ENCODE data around the gene SLC34A1.
A peak's percentile ranks its signal among the peaks of the same experiment; 100 is the strongest.
"Not testable (repeated sequence)": the region's sequence is repeated elsewhere in the genome, so short reads cannot be mapped to it uniquely, and the experiment has no call there.

SLC34A1 gene

DNA sequence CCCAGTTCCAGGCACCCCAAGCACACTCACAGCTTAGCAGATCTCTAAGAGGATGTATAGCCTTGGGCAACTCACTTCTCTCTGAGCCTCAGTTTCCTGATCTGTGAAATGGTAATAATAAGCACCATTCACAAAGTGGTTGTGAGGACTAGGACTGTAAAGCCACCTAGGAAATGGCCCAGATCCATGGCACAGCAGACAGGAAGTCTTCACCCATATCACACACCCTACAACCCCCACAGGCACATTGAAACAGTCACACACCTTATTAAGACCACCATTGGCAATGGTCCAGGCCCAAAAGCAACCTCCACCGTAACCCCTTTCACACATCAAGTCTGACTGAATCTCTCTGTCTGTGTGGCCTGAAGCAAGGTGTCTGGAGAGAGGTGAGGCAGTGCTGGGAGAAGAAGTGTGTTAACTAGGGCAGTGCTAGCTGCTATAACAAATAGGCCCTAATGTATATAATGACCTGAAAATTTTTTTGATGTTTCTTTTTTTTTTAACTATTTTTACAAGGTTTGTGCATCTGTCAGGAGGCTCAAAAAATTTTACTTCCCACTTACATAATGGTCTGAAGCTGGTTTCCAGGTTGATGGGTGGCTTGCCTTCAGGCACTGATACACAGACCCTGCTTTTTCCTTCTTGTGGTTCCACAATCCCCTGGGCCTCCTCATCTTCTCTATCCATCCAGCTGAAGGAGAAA is 28.9 kb upstream of the SLC34A1 start:
- DNase-seq: no peak

DNA sequence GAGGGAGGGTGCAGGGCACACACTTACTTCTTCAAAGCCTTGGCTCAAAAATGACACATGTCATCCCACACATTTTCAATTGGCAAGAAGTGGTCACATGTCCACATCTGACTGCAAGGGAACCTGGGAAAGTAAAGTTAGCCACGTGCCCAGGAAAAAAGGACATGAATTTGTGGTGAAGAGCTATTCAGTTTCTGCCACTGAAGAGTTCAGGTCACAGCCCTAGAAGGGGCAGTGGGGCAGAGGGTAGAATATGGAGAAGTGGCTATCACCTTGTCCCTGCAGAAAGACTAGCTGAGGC is 28.4 kb upstream of the SLC34A1 start:
- no peak for DNase-seq

DNA sequence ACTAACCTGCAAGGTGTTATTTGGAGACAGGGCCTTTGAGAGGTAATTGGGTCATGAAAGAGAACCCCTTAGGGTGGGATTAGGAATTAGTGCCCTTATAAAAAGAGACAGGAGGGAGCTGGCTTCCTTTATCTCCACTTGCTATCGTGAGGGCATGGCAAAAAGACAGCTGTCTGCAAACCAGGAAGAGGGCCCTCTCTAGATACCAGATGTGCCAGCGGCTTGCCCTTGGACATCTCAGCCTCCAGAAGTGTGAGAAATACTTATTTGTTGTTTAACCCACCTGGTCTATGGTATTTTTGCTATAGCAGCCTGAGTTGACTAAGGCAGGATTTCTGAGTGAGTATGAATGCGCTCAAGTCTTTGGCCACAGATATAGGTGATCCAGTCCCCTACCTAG is 27.5 kb upstream of the SLC34A1 start:
- DNase-seq: no peak

DNA sequence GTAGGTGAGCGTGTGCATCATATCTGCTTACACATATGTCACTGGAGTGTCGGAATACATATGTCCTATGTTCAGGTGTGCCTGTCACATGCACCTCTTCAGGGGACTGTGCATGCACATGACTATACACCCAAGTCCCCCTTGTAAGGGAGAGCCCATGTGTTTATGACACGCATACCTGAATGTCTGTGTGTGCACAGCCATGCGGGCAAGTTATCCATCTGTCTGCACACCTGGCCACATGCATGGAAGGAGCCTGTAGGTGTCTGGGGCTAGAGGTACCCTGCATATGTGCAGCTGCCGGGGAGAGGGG is 27.1 kb upstream of the SLC34A1 start:
- no peak for DNase-seq

DNA sequence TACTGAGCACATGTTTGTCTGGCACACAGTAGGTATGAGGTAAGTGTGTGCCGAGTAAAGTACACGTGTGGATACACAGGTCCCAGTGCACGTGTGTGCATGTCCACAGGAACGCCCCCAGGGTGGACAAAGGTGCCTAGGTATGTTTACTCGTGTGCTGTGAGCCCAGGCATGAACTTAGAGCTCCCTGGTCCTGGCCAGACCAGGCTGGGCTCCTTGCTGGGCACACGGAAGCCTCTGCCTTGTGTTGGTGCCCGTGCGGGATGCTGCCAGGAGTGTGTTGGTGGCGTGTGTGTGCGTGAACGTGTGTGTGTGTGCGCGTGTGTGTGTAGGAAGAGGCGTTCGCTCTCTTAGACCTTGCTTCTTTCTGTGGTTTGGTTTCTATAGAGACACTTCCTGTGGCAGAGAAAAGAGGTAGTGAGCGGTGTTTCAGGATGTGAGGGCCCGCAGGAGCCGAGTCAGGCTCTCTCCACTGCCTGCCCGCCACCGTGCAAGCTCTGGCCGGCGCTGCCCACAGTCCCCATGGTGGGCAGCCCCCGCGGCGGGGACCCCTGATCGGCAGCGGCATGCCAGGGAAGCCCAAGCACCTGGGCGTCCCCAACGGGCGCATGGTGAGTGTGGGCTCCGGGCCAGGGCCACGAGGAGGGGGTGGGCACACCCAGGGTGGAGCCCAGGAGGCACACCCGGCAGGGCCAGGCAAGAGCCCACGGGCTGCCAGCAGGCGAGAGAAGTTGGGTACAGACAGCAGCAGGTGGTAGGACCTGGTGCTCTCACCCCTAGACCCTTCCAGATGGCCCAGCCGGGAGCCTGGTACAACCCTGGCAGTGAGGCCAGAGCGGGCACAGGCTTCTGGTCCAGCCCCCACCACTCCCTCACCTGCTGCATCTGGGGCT is 26.5 kb upstream of the SLC34A1 start, which contains the start of gene RGS14:
Gene RGS14 (plus strand): TSS at position 466 of the 893 bp plus-strand sequence. CDS start 101 bp downstream, at position 567.
- DNase-seq: peak; percentile 39

DNA sequence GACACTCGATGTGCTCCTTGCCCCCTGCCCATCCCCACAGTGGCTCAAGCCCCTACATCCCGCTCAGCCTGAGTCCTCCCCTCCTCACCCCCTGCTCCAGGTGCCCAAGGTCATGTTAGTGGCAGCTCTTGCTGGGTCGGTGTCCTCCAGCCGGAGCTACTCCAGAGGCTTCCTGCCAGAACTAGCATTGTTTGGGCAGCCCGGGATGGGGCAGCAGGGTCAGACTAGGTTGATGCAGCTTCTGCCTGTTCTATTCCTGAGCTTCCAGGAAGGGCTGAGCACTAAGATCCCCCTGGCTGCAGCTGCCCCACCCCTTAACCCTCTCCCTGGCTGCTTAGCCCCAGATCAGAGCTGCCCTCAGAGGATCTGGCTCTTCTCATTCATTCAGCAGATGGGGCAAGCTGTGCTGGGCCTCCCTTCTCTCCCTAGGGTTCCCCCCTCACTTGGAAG is 25.8 kb upstream of the SLC34A1 start:
- no peak for DNase-seq

DNA sequence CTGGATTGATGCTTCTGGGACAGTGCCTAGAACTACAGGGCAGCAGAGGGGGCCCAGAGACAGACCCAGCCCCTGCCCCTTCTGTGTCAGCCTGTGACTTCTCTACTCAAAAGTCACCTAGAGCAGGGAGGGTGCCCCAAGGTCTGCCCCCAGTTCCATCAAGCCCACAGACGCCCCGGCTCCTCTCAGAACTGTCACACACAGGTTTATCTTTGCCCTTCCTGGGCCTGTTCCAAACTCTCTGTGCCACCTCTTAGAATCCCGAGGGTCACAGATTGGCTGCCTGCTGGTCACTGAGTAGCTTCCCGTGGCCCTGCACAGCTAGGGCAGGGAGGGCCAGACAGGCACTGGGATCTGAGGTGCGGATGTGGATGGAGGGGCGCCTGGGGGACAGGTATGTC is 24.8 kb upstream of the SLC34A1 start:
- DNase-seq: no peak

DNA sequence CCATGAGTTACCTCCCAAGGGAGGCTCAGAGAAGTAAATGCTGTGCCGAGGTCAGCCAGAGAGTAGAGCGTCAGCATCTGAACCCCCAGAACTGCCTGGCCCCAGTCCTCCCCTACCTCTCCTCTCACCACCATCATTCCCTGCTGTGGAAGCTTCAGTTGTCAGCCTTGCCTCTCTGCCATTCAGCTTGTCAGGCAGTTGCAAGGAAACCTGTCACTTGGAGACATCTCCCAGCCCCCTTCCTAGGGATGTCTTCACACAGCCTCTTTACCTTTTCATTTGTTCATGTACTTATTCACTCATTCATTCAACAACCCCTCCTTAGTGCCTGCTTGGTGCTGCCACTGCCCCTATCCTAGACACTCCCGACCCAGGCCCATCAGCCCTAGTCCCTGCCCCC is 24.4 kb upstream of the SLC34A1 start:
- DNase-seq: no peak

DNA sequence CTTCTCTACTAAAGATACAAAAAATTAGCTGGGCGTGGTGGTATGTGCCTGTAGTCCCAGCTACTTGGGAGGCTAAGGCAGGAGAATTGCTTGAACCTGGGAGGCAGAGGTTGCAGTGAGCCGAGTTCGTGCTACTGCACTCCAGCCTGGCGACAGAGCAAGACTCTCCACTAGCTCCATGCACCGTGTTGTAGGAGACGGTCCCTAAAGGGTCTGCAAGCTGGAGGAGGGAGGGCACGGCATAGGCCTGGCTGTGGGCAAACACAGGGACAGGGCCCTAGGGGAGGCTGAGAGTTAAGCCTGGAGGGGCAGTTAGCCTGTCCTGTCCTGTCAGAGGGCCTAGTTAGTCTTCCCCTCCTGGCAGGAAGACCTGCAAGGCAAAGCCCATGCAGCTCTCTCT is 23.5 kb upstream of the SLC34A1 start:
- DNase-seq: not testable (repeated sequence)

DNA sequence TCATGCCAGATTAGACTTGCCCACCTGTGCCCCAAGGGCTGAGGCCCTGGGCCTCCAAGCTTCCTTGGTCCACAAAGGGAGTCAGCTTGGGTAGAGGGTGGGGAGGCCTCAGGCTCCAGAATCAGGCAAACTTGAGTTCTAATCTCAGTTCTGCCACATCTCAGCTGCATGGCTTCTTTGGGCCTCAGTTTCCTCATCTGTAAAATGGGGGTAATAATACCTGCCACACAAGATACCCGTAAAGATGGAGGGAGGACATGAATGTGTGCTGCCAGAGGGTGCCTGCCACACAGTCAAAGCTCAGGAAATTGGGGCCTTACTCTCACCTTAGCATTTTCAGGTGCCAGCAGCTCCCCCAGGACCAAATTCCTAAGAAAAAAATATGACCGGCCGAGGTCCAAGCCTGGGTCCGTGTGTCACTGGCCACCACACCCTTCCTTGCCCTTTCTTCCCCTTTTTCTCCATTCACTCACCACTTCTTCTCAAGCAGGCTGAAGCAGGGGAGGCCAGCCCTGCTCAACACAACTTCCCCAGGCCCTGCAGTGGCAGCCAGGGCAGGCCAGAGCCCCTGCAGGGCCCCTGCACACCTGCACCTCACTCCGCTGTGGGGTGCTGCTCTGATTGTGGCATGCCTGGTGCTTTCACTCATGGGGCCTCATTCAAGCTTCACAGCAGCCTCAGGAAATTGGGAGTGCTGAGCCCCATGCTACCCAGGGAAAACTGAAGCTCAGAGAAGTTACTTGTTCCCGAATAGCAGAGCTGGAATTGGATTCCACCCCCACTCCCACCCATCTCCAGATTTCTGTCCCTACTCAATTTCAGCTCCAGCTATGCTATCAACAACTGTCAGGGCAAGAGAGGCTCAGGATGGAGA is 22.6 kb upstream of the SLC34A1 start:
- no peak for DNase-seq

DNA sequence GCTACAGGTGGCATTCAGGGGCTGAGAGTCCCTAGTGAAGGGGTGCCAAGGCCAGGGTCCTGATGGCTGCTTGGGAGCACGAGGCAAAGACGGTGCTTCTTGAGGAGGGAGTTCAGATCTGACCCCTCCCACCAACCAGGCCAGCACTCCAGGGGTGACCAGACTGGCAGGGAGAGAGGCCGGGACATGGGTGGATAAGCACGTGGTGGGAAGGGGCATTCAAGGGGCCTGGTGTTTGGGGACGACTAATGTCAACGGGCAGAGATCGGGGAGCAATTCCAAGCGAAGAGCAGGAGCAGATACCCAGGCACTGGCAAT is 22.0 kb upstream of the SLC34A1 start:
- DNase-seq: no peak

DNA sequence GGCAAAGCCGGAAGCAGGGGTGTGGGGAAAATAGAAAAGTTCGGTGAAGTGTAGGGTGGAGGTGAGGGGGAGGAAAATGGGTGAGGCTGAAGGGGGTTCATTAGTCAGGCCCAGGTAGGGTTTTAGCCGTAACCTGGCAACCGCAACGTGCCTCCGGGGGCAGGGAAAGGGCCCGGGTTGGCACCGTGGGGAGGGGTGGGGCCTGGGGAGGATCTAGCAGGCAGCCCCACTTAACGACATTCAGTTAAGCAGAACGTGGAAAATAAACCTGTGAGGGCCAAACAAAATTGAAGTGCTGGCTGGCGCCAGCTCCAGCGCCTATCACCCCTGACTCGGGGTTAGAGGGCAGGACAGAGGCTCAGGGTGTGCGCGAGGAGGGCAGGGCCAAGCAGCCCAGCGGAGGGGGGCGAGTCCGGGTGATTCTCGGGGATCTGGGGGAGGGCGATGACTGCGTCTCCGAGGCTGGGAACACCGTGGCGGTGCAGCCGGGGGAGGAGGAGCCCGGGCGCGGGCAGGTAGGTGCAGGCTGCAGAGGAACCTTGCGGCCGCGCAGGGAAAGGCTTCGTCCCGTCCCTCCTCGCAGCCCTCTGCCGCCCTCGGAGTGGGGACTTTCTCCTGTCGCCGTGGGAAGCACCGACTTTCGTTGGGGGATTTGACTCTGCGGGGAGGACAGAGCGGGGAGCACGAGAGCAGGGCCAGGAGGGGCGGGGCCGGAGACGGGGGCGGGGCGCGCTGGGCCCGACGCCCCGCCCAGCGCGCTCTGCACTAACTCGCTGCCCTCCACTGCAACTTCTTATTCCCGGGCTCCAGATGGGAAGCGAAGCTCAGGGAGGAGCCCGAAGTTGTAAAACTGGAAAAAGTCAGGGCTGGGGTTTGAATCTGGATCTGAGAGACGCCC is 21.4 kb upstream of the SLC34A1 start:
- peak; percentile 54 for DNase-seq

DNA sequence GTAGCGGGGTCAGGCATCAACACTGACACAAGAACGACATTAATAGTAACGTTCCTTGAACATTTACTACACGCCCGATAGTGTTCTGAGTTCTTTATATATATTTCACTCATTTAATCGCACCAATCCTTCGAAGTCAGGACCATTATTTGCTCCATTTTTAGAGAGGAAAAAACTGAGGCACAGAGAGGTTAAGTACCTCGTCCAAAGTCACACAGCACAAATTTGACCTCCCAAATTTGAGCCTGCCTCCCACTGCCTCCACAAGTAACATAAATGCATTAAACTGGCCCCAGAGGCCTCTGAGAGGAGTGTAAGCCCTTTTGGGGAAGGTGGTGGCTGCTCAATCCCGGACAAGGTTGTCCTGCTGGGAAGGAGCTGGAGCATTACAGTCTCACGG is 20.7 kb upstream of the SLC34A1 start:
- DNase-seq: no peak

DNA sequence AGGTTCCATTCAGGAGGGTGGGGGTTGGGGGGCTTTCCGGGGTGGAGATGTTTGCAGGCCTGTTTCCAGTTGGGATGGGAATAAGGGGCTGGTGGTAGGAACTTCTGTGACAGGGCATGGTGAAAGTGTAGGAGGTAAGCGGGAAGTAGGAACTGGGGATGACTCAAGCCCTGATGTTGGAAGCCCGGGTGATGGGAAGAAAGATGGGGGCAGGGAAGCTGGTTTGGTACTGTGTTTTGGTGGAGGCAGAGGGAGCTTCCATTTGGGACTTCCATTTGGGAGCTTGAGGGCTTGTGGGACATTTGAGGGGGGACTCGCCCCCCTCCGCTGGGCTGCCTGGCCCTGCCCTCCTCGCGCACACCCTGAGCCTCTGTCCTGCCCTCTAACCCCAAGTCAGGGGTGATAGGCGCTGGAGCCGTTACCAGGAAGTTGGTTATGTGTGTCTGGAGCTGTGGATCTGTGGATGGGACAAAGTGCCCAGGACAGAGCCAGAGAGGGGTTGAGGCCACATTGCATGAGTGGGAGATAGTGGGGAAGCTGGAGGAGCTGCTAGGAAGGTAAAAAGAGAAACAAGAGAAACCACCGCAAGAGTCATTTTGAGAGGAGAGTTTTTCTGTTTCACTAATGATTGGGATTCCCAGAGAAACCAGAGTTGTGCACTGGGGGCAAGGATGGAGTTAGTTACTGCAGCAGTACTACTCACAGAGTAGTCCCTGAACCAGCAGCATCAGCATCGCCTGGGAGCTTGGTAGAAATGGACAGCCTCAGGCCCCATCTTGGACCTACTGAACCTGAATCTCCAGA is 19.9 kb upstream of the SLC34A1 start:
- DNase-seq: no peak

DNA sequence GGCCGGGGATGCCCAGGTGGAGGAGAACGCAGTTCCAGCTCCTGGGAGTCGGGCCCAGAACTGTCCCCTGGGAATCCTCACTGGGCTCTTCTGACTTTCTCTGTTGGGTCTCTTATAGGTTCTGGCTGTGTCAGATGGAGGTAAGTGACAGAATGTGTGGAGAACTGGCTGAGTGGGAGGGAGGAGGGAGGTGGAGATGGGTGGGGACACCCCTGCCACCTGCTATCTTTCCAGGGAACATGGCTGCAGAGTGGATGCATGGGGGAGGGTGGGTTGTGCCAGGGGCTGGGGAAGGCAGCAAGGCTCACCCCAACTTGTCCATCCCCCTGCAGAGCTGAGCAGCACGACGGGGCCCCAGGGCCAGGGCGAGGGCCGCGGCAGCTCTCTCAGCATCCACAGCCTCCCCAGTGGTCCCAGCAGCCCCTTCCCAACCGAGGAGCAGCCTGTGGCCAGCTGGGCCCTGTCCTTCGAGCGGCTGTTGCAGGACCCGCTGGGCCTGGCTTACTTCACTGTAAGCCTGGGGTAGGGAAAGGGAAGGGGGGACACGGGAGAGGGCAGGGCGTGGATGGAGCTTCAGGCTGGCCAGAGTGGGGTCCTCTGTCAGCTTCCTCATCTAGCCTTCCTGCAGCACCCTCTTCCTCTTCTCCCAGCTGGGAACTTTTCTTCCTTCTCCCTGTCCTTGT is 18.2 kb upstream of the SLC34A1 start:
- DNase-seq: no peak

DNA sequence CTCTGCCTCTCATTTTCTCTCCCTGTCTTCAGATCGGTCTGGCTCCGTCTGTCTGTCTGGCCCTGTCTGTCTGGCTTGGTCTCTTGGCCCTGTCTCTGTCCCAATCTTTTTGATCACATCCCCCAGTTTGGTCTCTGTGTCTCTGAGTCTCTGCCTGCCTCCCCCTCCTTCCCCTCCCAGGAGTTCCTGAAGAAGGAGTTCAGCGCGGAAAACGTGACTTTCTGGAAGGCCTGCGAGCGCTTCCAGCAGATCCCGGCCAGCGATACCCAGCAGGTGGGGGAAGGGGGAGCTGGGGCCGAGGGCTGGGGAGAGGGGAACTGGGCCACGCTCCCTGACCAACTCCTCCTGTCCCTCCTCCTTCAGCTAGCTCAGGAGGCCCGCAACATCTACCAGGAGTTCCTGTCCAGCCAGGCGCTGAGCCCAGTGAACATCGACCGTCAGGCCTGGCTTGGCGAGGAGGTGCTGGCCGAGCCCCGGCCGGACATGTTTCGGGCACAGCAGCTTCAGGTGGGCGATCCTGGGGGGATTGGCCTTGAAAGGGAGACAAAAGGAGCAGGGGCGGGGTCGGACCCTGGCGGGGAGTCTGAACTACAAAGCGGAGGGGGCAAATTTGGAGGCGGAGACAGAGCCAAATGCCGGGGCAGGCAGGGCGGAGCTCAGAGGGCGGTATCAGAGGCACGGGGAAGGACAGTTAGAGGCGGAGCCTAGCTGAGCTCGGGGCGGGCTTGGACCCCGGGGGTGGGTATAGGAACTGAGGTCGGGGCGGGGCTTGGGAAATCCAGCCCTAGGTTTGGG is 17.5 kb upstream of the SLC34A1 start:
- DNase-seq: no peak

DNA sequence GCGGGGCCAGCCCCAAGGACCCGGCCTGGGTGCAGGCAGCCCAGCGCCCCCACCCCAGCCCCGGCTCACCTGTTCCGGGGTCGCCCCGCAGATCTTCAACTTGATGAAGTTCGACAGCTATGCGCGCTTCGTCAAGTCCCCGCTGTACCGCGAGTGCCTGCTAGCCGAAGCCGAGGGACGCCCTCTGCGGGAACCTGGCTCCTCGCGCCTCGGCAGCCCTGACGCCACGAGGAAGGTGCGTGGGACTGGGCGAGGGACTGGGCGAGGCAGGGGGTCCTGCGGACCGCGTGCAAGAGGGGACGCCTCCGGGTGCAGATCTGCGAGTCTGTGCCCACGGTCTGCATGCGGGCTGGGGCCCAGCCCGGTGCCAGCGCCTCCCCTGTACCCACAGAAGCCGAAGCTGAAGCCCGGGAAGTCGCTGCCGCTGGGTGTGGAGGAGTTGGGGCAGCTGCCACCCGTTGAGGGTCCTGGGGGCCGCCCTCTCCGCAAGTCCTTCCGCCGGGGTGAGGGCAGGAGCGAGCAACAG is 16.8 kb upstream of the SLC34A1 start:
- no peak for DNase-seq

DNA sequence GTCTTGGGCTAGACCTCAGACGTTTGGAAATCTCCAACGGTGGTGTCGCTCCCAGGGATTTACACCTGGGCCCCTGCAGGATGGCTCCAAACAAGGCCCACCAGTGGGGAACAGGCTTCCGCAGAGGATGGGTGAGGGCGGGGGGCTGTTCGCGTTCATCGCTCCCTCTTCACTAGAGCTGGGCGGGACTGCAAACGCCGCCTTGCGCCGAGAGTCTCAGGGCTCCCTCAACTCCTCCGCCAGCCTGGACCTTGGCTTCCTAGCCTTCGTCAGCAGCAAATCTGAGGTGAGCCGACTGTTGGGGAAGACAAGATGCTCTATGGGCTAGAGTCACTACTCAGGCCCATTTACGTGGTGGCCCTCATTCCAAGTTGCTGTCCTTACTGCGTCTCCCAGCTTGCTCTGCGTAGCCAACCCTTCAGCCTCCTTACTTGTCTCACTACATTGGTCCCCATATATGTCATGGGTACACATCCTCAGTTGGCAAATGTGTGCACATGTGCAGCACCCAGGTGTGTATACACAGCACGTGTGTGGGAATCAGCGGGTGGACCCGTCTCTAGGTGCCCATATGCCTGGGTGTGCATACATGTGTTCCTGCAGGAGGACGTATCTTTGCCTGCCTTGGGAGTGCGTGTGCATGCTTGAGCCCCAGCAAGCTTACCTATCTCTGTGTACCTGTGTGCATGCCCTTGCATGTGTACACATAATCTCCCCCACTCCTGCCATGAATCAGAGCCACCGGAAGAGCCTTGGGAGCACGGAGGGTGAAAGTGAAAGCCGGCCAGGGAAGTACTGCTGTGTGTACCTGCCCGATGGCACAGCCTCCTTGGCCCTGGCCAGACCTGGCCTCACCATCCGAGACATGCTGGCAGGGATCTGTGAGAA is 16.0 kb upstream of the SLC34A1 start:
- DNase-seq: no peak
